Karpas-422 (cell line): ENCODE results near the gene SNRNP70. TPM values are rescaled to one million over a fixed set of nuclear protein-coding genes. Genes with fewer than 3 reads are reported as not detected.
"Not testable (repeated sequence)": the region's sequence is repeated elsewhere in the genome, so short reads cannot be mapped to it uniquely, and the experiment has no call there.

Experiments
- DNase-seq: peaks from one replicate; pipeline ENCODE4 v3.0.0-alpha.2; 2015
- H2AFZ ChIP-seq: fragments of 200-600 bp; sonication (generic); 2 replicates; pipeline ENCODE4 v1.6.1; 2014; ENCODE audit warnings: antibody characterized with exemption, low read length, mixed read lengths
- H3K27ac ChIP-seq: fragments of 200-600 bp; sonication (generic); 2 replicates; pipeline ENCODE4 v1.5.1; 2014; ENCODE audit warnings: mild to moderate bottlenecking, low read length, moderate library complexity
- H3K27me3 ChIP-seq: fragments of 200-600 bp; sonication (generic); 2 replicates; pipeline ENCODE4 v1.6.1; 2014; ENCODE audit warnings: low read length, mixed read lengths
- H3K36me3 ChIP-seq: fragments of 200-600 bp; sonication (generic); 2 replicates; pipeline ENCODE4 v1.6.1; 2014; ENCODE audit warnings: low read length, mixed read lengths; ENCODE audit not compliant: insufficient read depth
- H3K4me1 ChIP-seq: fragments of 200-600 bp; sonication (generic); 2 replicates; pipeline ENCODE4 v1.6.1; 2014; ENCODE audit warnings: mild to moderate bottlenecking, low read length, mixed read lengths
- H3K4me2 ChIP-seq: fragments of 200-600 bp; sonication (generic); 2 replicates; pipeline ENCODE4 v1.6.1; 2014; ENCODE audit warnings: low read length, low read depth, mild to moderate bottlenecking; ENCODE audit not compliant: poor library complexity, severe bottlenecking
- H3K4me3 ChIP-seq: fragments of 200-600 bp; sonication (generic); 2 replicates; pipeline ENCODE4 v1.5.1; 2014; ENCODE audit warnings: mild to moderate bottlenecking, antibody characterized with exemption, low read length, mixed read lengths
- H3K79me2 ChIP-seq: fragments of 200-600 bp; sonication (generic); 2 replicates; pipeline ENCODE4 v1.6.1; 2014; ENCODE audit warnings: mild to moderate bottlenecking, low read length, mixed read lengths
- H3K9ac ChIP-seq: fragments of 200-600 bp; sonication (generic); 2 replicates; pipeline ENCODE4 v1.6.0; 2014; ENCODE audit warnings: low read length
- H3K9me2 ChIP-seq: fragments of 200-600 bp; sonication (generic), shearing (Covaris generic); replicated peaks from 2 replicates; pipeline ENCODE4 v1.6.0; 2014; ENCODE audit warnings: mild to moderate bottlenecking, low read length, moderate library complexity; ENCODE audit not compliant: insufficient read depth
- H3K9me3 ChIP-seq: fragments of 300-700, 200-600 bp; sonication (generic); 2 replicates; pipeline ENCODE4 v1.6.1; 2014; ENCODE audit warnings: low read length, mixed read lengths
- H4K20me1 ChIP-seq: fragments of 200-600 bp; sonication (generic); 2 replicates; pipeline ENCODE4 v1.6.1; 2014; ENCODE audit warnings: mild to moderate bottlenecking, antibody characterized with exemption, low read length, low read depth; ENCODE audit not compliant: insufficient read depth
- total RNA-seq: library from RNA; depleted of rRNA; stranded (reverse); fragments of >200 nt; shearing (Covaris generic); gene quantifications from 2 replicates; pipeline ENCODE4 v1.2.3, GENCODE V29; 2014; ENCODE audit warnings: low replicate concordance

The SNRNP70 gene
- total RNA-seq, 1 experiment from 2014 or later, result 420 TPM

- Histone ChIP-seq H3K27ac (no peak overlapping the region), H3K79me2 (no peaks in the 10 kb centered on the region), H3K4me3 (no peak overlapping the region), H3K27me3 (no peaks in the 10 kb centered on the region), H3K9me3 (no peaks in the 10 kb centered on the region), H2AFZ (no peak overlapping the region), H3K4me1 (no peaks in the 10 kb centered on the region), H3K9me2 (0 out of 2 replicates have a peak, but pooled peaks cover 5% of the 10 kb centered on the region), H4K20me1 (no peaks in the 10 kb centered on the region), H3K36me3 (no peaks in the 10 kb centered on the region), H3K4me2 (no peak overlapping the region), H3K9ac (no peak overlapping the region)
- DNase-seq, result no peak
These were observed 13.2 kb upstream of the SNRNP70 start for GRCh38 chr19:49071860-49072547.

- Histone ChIP-seq H2AFZ (no peak overlapping the region), H3K27ac (no peak overlapping the region), H3K9me2 (0 out of 2 replicates have a peak, but pooled peaks cover 5% of the 10 kb centered on the region), H3K4me1 (no peaks in the 10 kb centered on the region), H4K20me1 (no peaks in the 10 kb centered on the region), H3K9me3 (no peaks in the 10 kb centered on the region), H3K36me3 (no peaks in the 10 kb centered on the region), H3K4me3 (no peak overlapping the region), H3K9ac (no peak overlapping the region), H3K4me2 (no peak overlapping the region), H3K27me3 (no peaks in the 10 kb centered on the region), H3K79me2 (no peaks in the 10 kb centered on the region)
- peak; percentile 56 for DNase-seq
These were observed 11.5 kb upstream of the SNRNP70 start for GRCh38 chr19:49073514-49074378.

GRCh38 chr19:49074869-49075268 is 10.4 kb upstream of the SNRNP70 start:
- not testable (repeated sequence) for H3K9me3 ChIP-seq, H3K79me2 ChIP-seq, H3K36me3 ChIP-seq, H3K9me2 ChIP-seq, H3K9ac ChIP-seq, H3K27me3 ChIP-seq, H4K20me1 ChIP-seq, H3K4me2 ChIP-seq, H3K4me3 ChIP-seq, H3K27ac ChIP-seq, H2AFZ ChIP-seq, H3K4me1 ChIP-seq
- peak; percentile 62 for DNase-seq

- H2AFZ ChIP-seq, result no peak overlapping the region
- peaks cover 4% of the 10 kb centered on the region for H3K4me1 ChIP-seq
- H3K79me2 ChIP-seq, result peaks cover 2% of the 10 kb centered on the region
- H3K4me2 ChIP-seq, result no peak overlapping the region
- no peak overlapping the region for H3K27ac ChIP-seq
- no peaks in the 10 kb centered on the region for H3K9me2 ChIP-seq
- DNase-seq, result peak; percentile 24
- no peak overlapping the region for H3K9ac ChIP-seq
- H3K27me3 ChIP-seq, result no peaks in the 10 kb centered on the region
- no peak overlapping the region for H3K4me3 ChIP-seq
- H3K9me3 ChIP-seq, result no peaks in the 10 kb centered on the region
- no peaks in the 10 kb centered on the region for H3K36me3 ChIP-seq
- H4K20me1 ChIP-seq, result peaks cover under 1% of the 10 kb centered on the region; the same call in 1 of the 2 replicates
These were observed 4.9 kb upstream of the SNRNP70 start for GRCh38 chr19:49080392-49080791.

GRCh38 chr19:49081273-49081672 is 4.0 kb upstream of the SNRNP70 start:
- H2AFZ ChIP-seq, result no peak overlapping the region

GRCh38 chr19:49084206-49085019 is 838 bp upstream of the SNRNP70 start:
- peak overlapping the region; percentile 72 for H2AFZ ChIP-seq
- no peaks in the 10 kb centered on the region for H3K27me3 ChIP-seq
- peaks cover 26% of the 10 kb centered on the region for H3K36me3 ChIP-seq
- DNase-seq, result peak; percentile 45
- H3K9ac ChIP-seq, result peak overlapping the region; percentile 95
- peak overlapping the region; percentile 95 for H3K4me3 ChIP-seq
- H3K4me2 ChIP-seq, result peak overlapping the region; percentile 67
- H3K4me1 ChIP-seq, result peaks cover 20% of the 10 kb centered on the region
- no peaks in the 10 kb centered on the region for H3K9me2 ChIP-seq
- H3K27ac ChIP-seq, result no peak overlapping the region
- peaks cover 38% of the 10 kb centered on the region for H3K79me2 ChIP-seq
- H4K20me1 ChIP-seq, result peaks cover 35% of the 10 kb centered on the region
- no peaks in the 10 kb centered on the region for H3K9me3 ChIP-seq

More at GRCh38 chr19:49081273-49081672, 4.0 kb upstream of the SNRNP70 start:
- H3K27ac ChIP-seq, result no peak overlapping the region
- H3K27me3 ChIP-seq, result no peaks in the 10 kb centered on the region
- H3K79me2 ChIP-seq, result peaks cover 10% of the 10 kb centered on the region
- DNase-seq, result no peak
- H3K9me3 ChIP-seq, result no peaks in the 10 kb centered on the region
- peaks cover 7% of the 10 kb centered on the region for H3K4me1 ChIP-seq
- no peaks in the 10 kb centered on the region for H3K9me2 ChIP-seq
- H3K9ac ChIP-seq, result no peak overlapping the region
- H3K4me2 ChIP-seq, result no peak overlapping the region
- peaks cover 9% of the 10 kb centered on the region for H4K20me1 ChIP-seq
- H3K4me3 ChIP-seq, result no peak overlapping the region
- H3K36me3 ChIP-seq, result peaks cover 5% of the 10 kb centered on the region; the same call in 1 of the 2 replicates

GRCh38 chr19:49085868-49086232 is 599 bp downstream of the SNRNP70 start:
- Histone ChIP-seq H3K27ac (peak overlapping the region; percentile 64), H3K4me2 (peak overlapping the region; percentile 97), H3K27me3 (no peaks in the 10 kb centered on the region), H3K4me1 (peaks cover 20% of the 10 kb centered on the region), H3K36me3 (peaks cover 39% of the 10 kb centered on the region), H3K9me3 (no peaks in the 10 kb centered on the region), H3K9ac (peak overlapping the region; percentile 95), H2AFZ (peak overlapping the region; percentile 23; the same call in 1 of the 2 replicates), H3K9me2 (no peaks in the 10 kb centered on the region), H4K20me1 (peaks cover 47% of the 10 kb centered on the region), H3K4me3 (peak overlapping the region; percentile 95), H3K79me2 (peaks cover 51% of the 10 kb centered on the region)
- DNase-seq, result no peak
